HuH-7 (cell line): ENCODE measurements around the gene RBM33.

Experiments used
- DNase-seq: peaks from one replicate; pipeline ENCODE4 v3.0.0; 2011; ENCODE audit warnings: low spot score

Gene RBM33

DNA sequence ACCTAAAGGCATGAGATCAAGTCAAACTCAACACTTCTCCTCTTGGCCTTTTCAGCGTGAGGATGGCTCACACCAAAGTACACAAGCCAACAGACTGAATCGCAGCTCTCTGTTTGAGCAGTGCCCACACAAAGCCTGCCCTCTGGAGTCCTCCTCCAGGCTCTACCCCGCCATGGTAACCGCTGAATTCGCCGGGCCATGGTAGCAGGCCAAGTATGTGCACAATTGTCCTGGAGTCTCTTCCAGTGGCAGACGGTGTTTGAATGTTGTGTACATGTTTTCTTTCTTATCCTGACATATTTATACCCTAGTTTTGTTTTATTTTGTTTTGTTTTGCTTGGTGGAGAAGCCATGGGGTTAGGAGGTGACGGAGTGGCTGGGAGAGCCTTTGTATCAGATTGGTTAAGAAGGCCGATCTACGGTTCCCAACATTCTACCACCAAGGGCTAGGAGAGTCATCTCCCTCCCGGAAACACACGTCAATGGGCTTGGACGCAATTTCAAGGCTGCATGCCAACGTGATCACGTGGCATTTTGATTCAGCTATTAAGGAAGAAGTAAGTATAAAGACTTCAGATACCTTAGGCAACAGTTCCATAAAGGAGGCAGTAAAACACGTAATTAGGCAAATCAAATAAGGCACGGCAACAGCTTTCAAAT is 179.9 kb downstream of the RBM33 start:
- no peak for DNase-seq

DNA sequence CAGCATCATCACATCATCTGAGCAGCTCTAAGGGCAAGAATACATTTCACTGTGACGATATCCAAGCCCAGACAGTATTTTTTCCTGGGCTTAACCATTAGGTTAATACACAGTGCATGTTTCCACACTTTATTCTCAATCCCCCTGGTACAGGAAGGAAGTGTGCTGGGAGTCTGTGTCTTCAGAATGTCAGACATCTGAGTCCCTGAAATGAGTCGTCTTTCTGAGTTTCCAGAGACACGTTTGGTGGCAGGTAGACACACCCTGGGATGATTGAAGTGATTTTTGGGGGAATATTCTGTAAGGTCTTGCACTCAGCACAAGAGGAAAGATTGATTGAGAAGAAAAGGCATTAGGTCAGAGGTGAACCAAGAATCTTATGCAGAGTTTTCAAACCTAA is 180.9 kb downstream of the RBM33 start:
- DNase-seq = no peak

DNA sequence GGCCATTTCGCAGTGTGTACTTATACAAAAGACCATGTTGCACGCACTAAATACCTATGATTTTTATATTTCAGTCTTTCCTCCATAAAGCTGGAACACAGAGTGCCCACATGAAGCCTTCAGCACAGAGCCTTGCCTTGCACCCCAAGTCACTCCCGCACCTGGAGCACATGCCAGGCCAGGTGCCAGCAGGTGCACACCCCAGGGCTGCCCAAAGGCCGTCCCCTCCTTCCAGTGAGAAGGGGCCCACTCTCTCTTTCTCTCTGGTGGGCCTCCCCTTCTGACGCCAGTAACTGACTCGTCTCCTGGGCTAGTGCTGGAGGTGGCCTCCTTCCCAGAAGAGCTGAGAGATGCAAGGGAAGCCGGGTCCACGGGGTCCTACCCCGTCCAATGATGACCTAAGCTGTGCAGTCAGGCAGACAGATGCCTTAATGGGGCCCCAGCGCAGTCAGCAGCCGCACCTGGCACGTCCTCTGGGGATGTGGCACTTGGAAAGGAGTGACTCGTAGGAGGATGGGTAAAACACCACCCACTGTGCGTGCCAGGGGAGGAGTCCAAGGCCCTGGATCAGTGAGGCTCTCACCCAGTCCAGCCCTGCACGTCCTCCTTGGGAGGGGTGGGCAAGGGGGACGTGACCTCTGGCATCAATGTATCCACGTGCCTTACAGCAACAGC is 185.5 kb downstream of the RBM33 start:
- DNase-seq = no peak
